ENCODE data around the gene OPN1LW. TPM values are rescaled to one million over a fixed set of nuclear protein-coding genes. Genes with fewer than 3 reads are reported as not detected.
"Not testable (repeated sequence)": the region's sequence is repeated elsewhere in the genome, so short reads cannot be mapped to it uniquely, and the experiment has no call there.

The OPN1LW gene
- total RNA-seq, 1 experiment from 2014 or later: not detected

GRCh38 chrX:154192846-154193245 is 48.8 kb downstream of the OPN1LW start:
- H3K27me3 ChIP-seq (ENCODE audit: low read length); DNase-seq; H3K9me3 ChIP-seq (ENCODE audit: low read length); H3K9me2 ChIP-seq (replicated peaks; ENCODE audit: low read length); H3K4me2 ChIP-seq (ENCODE audit: low read length); CTCF ChIA-PET; H3K79me2 ChIP-seq (ENCODE audit: low read length); BruUV-seq (replicated peaks); H3K4me1 ChIP-seq (ENCODE audit: insufficient read depth, low read length); H3F3A ChIP-seq (ENCODE audit: low read length, unreplicated experiment); H3K27ac ChIP-seq (ENCODE audit: low read length); intact Hi-C loops (cut with micrococcal nuclease); H3K9ac ChIP-seq (ENCODE audit: low read length); ATAC-seq; H3K4me3 ChIP-seq (ENCODE audit: low read length); H3K36me3 ChIP-seq (ENCODE audit: low read depth, low read length); POLR2A ChIA-PET (ENCODE audit: unreplicated experiment); H2AFZ ChIP-seq (ENCODE audit: low read length); H4K20me1 ChIP-seq (ENCODE audit: low read length): not testable (repeated sequence)

GRCh38 chrX:154194316-154194715 is 50.3 kb downstream of the OPN1LW start:
- intact Hi-C loops (cut with micrococcal nuclease); ATAC-seq; H3K9me2 ChIP-seq (replicated peaks; ENCODE audit: low read length); H3K79me2 ChIP-seq (ENCODE audit: low read length); H3K9me3 ChIP-seq (ENCODE audit: low read length); H3K27me3 ChIP-seq (ENCODE audit: low read length); H4K20me1 ChIP-seq (ENCODE audit: low read length); POLR2A ChIA-PET (ENCODE audit: unreplicated experiment); DNase-seq; H3F3A ChIP-seq (ENCODE audit: low read length, unreplicated experiment); H3K4me2 ChIP-seq (ENCODE audit: low read length); H3K27ac ChIP-seq (ENCODE audit: low read length); H2AFZ ChIP-seq (ENCODE audit: low read length); H3K4me3 ChIP-seq (ENCODE audit: low read length); BruUV-seq (replicated peaks); H3K36me3 ChIP-seq (ENCODE audit: low read depth, low read length); H3K9ac ChIP-seq (ENCODE audit: low read length); CTCF ChIA-PET; H3K4me1 ChIP-seq (ENCODE audit: insufficient read depth, low read length): not testable (repeated sequence)

- H3K36me3 ChIP-seq (ENCODE audit: low read depth, low read length); DNase-seq; H3K4me3 ChIP-seq (ENCODE audit: low read length); H3K27ac ChIP-seq (ENCODE audit: low read length); H3K9me3 ChIP-seq (ENCODE audit: low read length); POLR2A ChIA-PET (ENCODE audit: unreplicated experiment); H3K4me1 ChIP-seq (ENCODE audit: insufficient read depth, low read length); H3K4me2 ChIP-seq (ENCODE audit: low read length); H2AFZ ChIP-seq (ENCODE audit: low read length); H3F3A ChIP-seq (ENCODE audit: low read length, unreplicated experiment); H3K9me2 ChIP-seq (replicated peaks; ENCODE audit: low read length); intact Hi-C loops (cut with micrococcal nuclease); H3K27me3 ChIP-seq (ENCODE audit: low read length); H3K79me2 ChIP-seq (ENCODE audit: low read length); H4K20me1 ChIP-seq (ENCODE audit: low read length); ATAC-seq; H3K9ac ChIP-seq (ENCODE audit: low read length); CTCF ChIA-PET; BruUV-seq (replicated peaks): not testable (repeated sequence)
Measured at GRCh38 chrX:154196466-154196865, 52.4 kb downstream of the OPN1LW start.

Other genes starting within 250 kb of the OPN1LW start
- gene AVPR2, start 239.6 kb upstream of the OPN1LW start, total RNA-seq (2014; rRNA removed): not detected in 2 replicates
- gene ARHGAP4, start 218.0 kb upstream of the OPN1LW start, total RNA-seq (2014; rRNA removed): 4.0 and 4.6 TPM in 2 replicates
- gene NAA10, start 209.2 kb upstream of the OPN1LW start, total RNA-seq (2014; rRNA removed): 169 and 172 TPM in 2 replicates
- gene RENBP, start 199.6 kb upstream of the OPN1LW start, total RNA-seq (2014; rRNA removed): 3.7 TPM in 1 of 2 replicates, not detected in the other
- gene HCFC1, start 172.4 kb upstream of the OPN1LW start, total RNA-seq (2014; rRNA removed): 66.9 and 94.0 TPM in 2 replicates
- gene TMEM187, start 171.5 kb upstream of the OPN1LW start, total RNA-seq (2014; rRNA removed): 10.6 and 12.4 TPM in 2 replicates
- gene IRAK1, start 124.3 kb upstream of the OPN1LW start, total RNA-seq (2014; rRNA removed): 366 and 427 TPM in 2 replicates
- gene MECP2, start 46.5 kb upstream of the OPN1LW start, total RNA-seq (2014; rRNA removed): 40.8 and 47.3 TPM in 2 replicates
- gene OPN1MW, start 38.4 kb downstream of the OPN1LW start, total RNA-seq (2014; rRNA removed): not detected in 2 replicates
- not detected in 2 replicates for gene OPN1MW2, start 75.5 kb downstream of the OPN1LW start, total RNA-seq (2014; rRNA removed)
- not detected in 2 replicates for gene OPN1MW3, start 113.3 kb downstream of the OPN1LW start, total RNA-seq (2014; rRNA removed)
- gene TEX28, start 150.9 kb downstream of the OPN1LW start, total RNA-seq (2014; rRNA removed): 0.11 TPM in 1 of 2 replicates, not detected in the other
- gene TKTL1, start 151.6 kb downstream of the OPN1LW start, total RNA-seq (2014; rRNA removed): not detected in 2 replicates
- gene FLNA, start 230.4 kb downstream of the OPN1LW start, total RNA-seq (2014; rRNA removed): 2,058 and 3,170 TPM in 2 replicates
- 46.8 and 49.0 TPM in 2 replicates for gene EMD, start 235.1 kb downstream of the OPN1LW start, total RNA-seq (2014; rRNA removed)

Measured in PC-3 (cell line).